DMS53 (cell line): ENCODE results near the gene MIOX.

Experiments used
- DNase-seq: peaks from one replicate; lab custom pipeline; 2025; lab: John Stamatoyannopoulos, UW

The MIOX gene

GRCh38 chr22:50455201-50455600, 31.5 kb upstream of the MIOX start:
- no peak for DNase-seq

DNA sequence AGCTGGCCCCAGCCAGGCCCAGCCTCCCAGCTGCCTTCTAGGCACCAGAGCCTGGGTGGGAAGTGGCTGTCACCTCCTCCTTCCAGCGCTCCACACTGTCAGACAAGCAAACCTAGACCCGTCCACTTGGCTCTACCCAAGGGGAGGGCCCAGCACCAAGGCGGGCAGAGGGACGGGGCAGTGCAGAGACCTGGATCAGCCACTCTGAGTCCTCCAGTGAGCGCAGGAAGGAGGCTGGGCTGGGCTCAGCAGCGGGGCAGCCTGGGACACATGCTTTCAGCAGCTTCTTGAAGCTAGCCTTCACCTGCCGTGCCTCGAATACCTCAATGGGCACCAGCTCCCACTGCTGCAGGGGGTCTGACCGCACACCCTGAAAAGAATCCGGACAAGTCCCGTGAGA, 30.6 kb upstream of the MIOX start:
- DNase-seq = no peak

- DNase-seq = no peak
These were observed 30.0 kb upstream of the MIOX start for GRCh38 chr22:50456466-50457234.

GRCh38 chr22:50459016-50459415, 27.6 kb upstream of the MIOX start:
- DNase-seq = no peak

- no peak for DNase-seq
These were observed 27.0 kb upstream of the MIOX start for GRCh38 chr22:50459496-50460140.

DNA sequence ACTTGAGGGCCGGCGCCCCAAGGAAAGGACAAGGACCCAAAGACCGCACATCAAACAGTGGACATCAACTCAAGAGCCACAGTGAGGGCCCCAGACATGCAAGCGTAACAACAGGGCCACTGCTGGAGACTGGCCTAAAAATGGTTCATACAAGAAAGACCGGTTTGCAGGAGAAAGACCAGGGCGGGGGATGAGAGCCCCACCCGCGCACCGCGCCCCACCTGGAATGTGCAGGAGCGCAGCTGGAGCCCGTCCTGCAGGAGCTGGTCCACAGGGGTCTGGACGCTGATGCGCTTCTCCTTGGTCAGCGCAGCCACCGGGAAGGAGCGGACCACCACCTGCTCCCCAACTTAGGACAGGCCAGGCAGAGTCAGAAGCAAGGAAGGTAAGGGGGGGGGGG, 25.7 kb upstream of the MIOX start:
- DNase-seq = no peak

GRCh38 chr22:50461536-50461935, 25.1 kb upstream of the MIOX start:
- DNase-seq = no peak

- no peak for DNase-seq
These were observed 24.6 kb upstream of the MIOX start for GRCh38 chr22:50461979-50462540.

GRCh38 chr22:50463188-50463900, 23.3 kb upstream of the MIOX start:
- DNase-seq = no peak

DNA sequence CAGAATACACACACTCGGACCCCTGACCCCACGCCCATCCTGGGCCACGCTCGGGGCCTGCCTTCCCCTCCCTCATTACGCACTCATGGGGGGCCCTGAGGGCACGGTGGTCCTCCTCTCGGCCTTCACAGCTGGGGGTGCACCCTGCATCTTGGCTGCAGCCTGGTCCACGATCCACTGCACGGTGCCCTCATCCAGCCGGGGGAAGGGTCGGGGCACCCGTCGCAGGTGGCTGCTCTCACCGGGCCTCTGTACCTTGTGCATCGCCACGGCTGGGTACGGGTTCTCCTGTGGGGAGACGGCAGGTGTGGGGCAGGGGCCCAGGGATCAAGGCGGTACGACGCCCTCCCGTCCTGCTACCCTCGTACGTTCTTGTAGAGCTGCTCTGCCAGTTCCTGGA, 22.2 kb upstream of the MIOX start:
- no peak for DNase-seq

DNA sequence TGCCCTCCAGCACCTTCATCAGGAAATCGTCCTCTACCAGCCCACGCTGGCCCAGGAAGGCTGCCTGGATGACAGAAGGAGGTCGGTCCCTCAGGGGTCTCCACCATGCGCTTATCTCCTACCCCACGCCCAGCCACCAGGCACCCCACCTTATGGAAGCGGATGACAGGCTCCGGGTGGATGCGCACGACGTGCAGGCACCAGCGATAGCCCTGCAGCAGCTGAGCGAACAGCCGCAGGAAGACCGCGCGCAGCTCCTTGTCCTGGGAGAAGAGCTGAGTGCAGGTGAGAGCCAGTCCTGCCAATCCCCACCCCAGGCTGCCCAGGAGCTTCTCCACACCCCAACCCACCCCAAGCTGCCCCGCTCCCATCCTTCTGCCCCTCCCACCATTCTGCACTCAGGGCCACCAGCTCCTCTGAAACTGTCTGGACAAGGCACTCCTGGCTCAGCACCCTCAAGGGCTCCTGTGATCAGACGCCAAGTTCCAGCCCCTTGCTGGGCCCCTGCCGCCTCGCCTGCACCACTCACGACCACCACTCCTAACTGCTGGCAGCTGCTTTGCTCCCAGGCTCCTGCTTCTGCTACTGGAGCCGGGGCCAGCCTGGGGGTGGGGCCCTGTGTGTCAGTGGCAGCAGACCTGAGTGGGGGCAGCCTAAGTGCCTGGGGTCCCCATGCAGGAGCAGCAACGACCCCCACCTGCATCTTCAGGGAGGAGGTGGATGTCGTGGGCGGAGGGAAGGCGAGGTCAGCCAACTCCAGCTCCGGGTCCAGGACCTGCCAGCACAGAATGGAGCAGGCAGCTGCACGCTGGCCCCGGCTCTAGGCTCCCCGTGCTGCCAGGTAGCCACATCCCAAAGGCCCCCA, 21.4 kb upstream of the MIOX start:
- no peak for DNase-seq

DNA sequence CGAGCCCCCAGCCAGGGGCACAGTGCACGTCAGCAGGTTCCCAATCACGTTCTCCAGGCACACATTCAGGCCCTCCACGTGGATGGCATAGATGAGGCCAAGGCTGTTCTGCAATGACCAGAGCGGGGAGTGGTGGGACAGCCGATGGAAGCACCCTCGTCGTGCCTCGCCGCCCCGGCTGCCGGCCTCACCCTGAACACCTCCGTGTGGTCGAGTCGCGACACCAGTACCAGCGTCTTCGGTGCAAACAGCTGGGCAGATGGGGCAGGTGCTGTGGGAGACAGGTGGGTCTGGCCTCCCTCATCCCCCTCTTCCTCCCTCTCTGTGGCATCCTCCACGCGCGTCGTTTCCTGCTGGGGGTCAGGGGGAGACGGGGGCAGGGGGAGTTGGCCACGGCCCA, 19.3 kb upstream of the MIOX start:
- DNase-seq = no peak

- DNase-seq = no peak
These were observed 18.8 kb upstream of the MIOX start for GRCh38 chr22:50467773-50468440.

- DNase-seq = no peak
These were observed 18.0 kb upstream of the MIOX start for GRCh38 chr22:50468626-50469025.

DNA sequence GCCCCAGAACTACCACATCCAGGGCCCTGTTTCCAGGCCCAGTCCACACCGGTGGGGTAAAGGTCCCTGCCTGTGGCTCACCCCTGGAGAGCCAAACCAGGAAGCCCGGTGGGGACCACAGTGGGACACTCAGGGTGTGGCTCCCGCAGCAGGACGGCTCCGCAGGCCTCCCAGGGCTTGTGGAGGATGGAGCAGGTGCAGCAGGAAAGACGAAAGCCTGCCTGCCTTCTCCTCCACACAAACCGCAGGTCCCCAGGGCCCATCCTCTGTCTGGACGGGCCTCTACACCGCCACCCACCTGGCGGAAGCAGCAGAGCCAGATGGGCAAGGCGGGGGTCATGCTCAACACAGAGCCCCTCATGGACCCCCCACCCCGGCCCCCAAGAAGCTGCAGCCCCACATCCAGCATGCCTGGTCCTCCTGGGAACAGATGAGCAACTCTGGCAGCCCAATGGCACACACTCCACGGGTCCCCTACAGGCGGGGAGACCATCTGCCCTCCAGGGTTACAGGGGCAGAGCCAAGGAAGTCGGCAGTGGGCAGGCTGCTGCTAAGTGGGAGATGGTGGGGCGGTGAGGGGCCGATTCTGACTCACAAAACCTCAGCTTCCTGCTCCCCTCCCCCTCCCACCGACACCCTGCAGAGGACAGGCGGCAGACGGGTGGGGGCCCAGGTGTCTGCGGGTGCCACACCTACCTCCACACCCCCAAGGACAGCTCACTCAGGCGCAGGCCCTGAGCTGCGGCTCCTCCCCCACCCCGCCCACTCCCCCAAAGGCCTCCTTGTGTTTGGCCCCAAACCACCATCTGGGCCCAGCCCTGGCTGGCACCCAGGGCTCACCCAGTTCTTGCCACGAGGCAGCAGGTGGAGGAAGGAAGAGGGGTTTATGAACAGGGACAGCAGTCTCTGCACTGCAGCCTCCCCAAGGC, 17.0 kb upstream of the MIOX start:
- DNase-seq = no peak

GRCh38 chr22:50470491-50470890, 16.2 kb upstream of the MIOX start:
- no peak for DNase-seq

GRCh38 chr22:50471197-50471847, 15.3 kb upstream of the MIOX start:
- no peak for DNase-seq

DNA sequence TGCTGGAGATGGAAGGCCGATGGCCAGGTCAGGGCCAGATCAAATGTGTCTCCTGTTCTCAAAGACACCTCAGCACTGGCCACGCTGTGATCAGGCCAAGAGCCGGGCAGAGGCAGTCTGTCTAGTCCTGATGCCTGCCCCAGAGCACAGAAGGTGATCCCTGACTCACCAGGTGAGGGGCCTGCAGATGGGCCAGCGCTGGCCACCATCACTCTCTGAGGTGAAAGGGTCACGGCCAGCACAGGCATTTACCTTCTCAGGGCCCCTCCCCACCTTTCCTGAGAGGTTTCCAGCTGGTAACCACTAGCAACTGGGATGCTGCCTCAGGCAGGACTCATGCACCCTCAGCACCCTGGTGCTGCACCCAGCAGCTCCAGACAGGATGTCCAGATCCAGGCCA, 14.7 kb upstream of the MIOX start:
- no peak for DNase-seq

GRCh38 chr22:50473088-50473487, 13.6 kb upstream of the MIOX start:
- DNase-seq = peak; percentile 28
